ENCODE measurements around the gene VSTM5. TPM values are rescaled to one million over a fixed set of nuclear protein-coding genes. Genes with fewer than 3 reads are reported as not detected.
"Not testable (repeated sequence)": the region's sequence is repeated elsewhere in the genome, so short reads cannot be mapped to it uniquely, and the experiment has no call there.

Gene VSTM5
- total RNA-seq, 1 experiment from 2014 or later = not detected

DNA sequence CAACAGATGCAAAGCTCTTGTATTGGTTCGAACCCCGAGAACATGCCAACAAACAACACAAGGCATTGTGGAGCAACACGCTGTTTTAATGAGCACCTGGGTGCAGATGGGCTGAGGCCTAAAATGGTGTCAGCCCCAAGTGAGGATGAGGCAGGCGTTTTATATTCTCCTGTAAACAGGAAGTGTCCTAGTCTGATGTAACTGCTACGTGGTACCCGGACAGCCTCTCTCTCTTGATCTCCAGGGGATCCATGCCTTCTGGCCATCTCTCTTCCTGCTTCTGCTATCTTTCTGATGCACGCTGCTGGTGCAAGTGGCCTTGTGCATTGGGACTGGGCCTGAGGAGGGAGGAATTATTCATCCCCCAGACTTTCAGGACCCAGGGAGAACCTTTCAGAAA lies 19.4 kb upstream of the VSTM5 start:
- H3K27me3 ChIP-seq (ENCODE audit: insufficient read depth, low read length) = no peaks in the 10 kb centered on the region
- H3K4me2 ChIP-seq (ENCODE audit: low read length) = no peak overlapping the region
- no peaks in the 10 kb centered on the region for H3K36me3 ChIP-seq (ENCODE audit: control insufficient read depth in 1 of 2, insufficient read depth in 2 of 2, low read length in 2 of 2)
- ChIA-PET CTCF (no interaction called here), RAD21 (ENCODE audit: low non-redundant PET in 1 of 2, low total read pairs in 2 of 2, uncharacterized antibody in 2 of 2, unreplicated experiment in 2 of 2) (no interaction called here), POLR2A (no interaction called here)
- H3K4me3 ChIP-seq (replicated peaks in 1 of 2; ENCODE audit: low read depth in 1 of 2, low read length in 2 of 2) = no peak overlapping the region
- H3K4me1 ChIP-seq (ENCODE audit: control insufficient read depth in 1 of 2, insufficient read depth in 2 of 2, low read length in 2 of 2) = no peaks in the 10 kb centered on the region
- TF ChIP-seq, protein P1, sequence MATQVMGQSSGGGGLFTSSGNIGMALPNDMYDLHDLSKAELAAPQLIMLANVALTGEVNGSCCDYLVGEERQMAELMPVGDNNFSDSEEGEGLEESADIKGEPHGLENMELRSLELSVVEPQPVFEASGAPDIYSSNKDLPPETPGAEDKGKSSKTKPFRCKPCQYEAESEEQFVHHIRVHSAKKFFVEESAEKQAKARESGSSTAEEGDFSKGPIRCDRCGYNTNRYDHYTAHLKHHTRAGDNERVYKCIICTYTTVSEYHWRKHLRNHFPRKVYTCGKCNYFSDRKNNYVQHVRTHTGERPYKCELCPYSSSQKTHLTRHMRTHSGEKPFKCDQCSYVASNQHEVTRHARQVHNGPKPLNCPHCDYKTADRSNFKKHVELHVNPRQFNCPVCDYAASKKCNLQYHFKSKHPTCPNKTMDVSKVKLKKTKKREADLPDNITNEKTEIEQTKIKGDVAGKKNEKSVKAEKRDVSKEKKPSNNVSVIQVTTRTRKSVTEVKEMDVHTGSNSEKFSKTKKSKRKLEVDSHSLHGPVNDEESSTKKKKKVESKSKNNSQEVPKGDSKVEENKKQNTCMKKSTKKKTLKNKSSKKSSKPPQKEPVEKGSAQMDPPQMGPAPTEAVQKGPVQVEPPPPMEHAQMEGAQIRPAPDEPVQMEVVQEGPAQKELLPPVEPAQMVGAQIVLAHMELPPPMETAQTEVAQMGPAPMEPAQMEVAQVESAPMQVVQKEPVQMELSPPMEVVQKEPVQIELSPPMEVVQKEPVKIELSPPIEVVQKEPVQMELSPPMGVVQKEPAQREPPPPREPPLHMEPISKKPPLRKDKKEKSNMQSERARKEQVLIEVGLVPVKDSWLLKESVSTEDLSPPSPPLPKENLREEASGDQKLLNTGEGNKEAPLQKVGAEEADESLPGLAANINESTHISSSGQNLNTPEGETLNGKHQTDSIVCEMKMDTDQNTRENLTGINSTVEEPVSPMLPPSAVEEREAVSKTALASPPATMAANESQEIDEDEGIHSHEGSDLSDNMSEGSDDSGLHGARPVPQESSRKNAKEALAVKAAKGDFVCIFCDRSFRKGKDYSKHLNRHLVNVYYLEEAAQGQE (IDR thresholded peaks at IDR 0.05; ENCODE audit: low read depth) = no peak
- TF ChIP-seq, protein P2, sequence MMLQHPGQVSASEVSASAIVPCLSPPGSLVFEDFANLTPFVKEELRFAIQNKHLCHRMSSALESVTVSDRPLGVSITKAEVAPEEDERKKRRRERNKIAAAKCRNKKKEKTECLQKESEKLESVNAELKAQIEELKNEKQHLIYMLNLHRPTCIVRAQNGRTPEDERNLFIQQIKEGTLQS (IDR thresholded peaks at IDR 0.05) = no peak
- intact Hi-C loops (cut with micrococcal nuclease) = no loop called here
- DNase-seq (ENCODE audit: low read depth, low spot score) = no peak
- H3K79me2 ChIP-seq (ENCODE audit: insufficient read depth, low read length) = no peaks in the 10 kb centered on the region
- BruUV-seq (replicated peaks) = no TSS peak
- H3K9me2 ChIP-seq (ENCODE audit: insufficient read depth) = no peaks in the 10 kb centered on the region
- no peak overlapping the region for H2AFZ ChIP-seq (ENCODE audit: low read depth, low read length, poor library complexity, severe bottlenecking)
- no peak overlapping the region for H3K9ac ChIP-seq (ENCODE audit: low read length)
- no peak for ATAC-seq
- H4K20me1 ChIP-seq (ENCODE audit: insufficient read depth) = no peaks in the 10 kb centered on the region
- no peaks in the 10 kb centered on the region for H3K9me3 ChIP-seq (ENCODE audit: control insufficient read depth in 1 of 2, insufficient read depth in 1 of 2, low read depth in 1 of 2, low read length in 2 of 2)
- H3K27ac ChIP-seq (ENCODE audit: low read depth, low read length) = no peak overlapping the region

DNA sequence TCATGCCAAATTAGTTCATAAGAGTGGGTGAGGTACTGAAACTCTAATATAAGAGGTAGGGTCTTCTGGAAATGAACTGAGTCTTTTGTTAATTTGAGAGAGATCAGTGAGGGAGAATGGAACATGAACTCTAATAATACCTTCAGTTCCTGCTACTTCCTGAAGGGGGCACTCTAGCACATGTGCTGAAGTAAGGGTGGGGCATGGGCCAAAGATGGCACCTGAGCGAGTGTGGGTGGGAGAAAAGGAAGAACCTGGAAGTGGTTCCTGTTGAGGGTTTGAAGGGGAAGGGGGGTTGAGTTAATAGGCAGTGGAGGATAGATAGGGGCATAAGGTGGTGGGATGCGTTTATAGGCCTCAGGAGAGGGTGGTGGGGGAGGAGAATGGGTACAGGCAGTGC lies 18.0 kb upstream of the VSTM5 start:
- H3K27me3 ChIP-seq (ENCODE audit: insufficient read depth, low read length); H3K9me3 ChIP-seq (ENCODE audit: control insufficient read depth in 1 of 2, insufficient read depth in 1 of 2, low read depth in 1 of 2, low read length in 2 of 2); H3K79me2 ChIP-seq (ENCODE audit: insufficient read depth, low read length); intact Hi-C loops (cut with micrococcal nuclease); H3K4me1 ChIP-seq (ENCODE audit: control insufficient read depth in 1 of 2, insufficient read depth in 2 of 2, low read length in 2 of 2); H3K4me3 ChIP-seq (replicated peaks in 1 of 2; ENCODE audit: low read depth in 1 of 2, low read length in 2 of 2); CTCF ChIA-PET; H3K9me2 ChIP-seq (ENCODE audit: insufficient read depth); H4K20me1 ChIP-seq (ENCODE audit: insufficient read depth); POLR2A ChIA-PET; H3K36me3 ChIP-seq (ENCODE audit: control insufficient read depth in 1 of 2, insufficient read depth in 2 of 2, low read length in 2 of 2); H3K27ac ChIP-seq (ENCODE audit: low read depth, low read length); RAD21 ChIA-PET (ENCODE audit: low non-redundant PET in 1 of 2, low total read pairs in 2 of 2, uncharacterized antibody in 2 of 2, unreplicated experiment in 2 of 2); H3K9ac ChIP-seq (ENCODE audit: low read length); BruUV-seq (replicated peaks); H3K4me2 ChIP-seq (ENCODE audit: low read length); H2AFZ ChIP-seq (ENCODE audit: low read depth, low read length, poor library complexity, severe bottlenecking): not testable (repeated sequence)
- TF ChIP-seq RAD21 (IDR thresholded peaks at IDR 0.05; ENCODE audit: low read depth) = peak; percentile 42
- TF ChIP-seq, protein P3, sequence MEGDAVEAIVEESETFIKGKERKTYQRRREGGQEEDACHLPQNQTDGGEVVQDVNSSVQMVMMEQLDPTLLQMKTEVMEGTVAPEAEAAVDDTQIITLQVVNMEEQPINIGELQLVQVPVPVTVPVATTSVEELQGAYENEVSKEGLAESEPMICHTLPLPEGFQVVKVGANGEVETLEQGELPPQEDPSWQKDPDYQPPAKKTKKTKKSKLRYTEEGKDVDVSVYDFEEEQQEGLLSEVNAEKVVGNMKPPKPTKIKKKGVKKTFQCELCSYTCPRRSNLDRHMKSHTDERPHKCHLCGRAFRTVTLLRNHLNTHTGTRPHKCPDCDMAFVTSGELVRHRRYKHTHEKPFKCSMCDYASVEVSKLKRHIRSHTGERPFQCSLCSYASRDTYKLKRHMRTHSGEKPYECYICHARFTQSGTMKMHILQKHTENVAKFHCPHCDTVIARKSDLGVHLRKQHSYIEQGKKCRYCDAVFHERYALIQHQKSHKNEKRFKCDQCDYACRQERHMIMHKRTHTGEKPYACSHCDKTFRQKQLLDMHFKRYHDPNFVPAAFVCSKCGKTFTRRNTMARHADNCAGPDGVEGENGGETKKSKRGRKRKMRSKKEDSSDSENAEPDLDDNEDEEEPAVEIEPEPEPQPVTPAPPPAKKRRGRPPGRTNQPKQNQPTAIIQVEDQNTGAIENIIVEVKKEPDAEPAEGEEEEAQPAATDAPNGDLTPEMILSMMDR (IDR thresholded peaks at IDR 0.05 in 2 of 3, conservative IDR thresholded peaks at IDR 0.05 in 1 of 3; ENCODE audit: borderline replicate concordance in 1 of 3, insufficient read depth in 1 of 3, low read depth in 2 of 3, low read length in 2 of 3) = peak in 2 of 3 experiments; percentile 64 to 66; a peak in 4 of 6 replicates
- peak; percentile 63 for ATAC-seq
- peak; percentile 6 for DNase-seq (ENCODE audit: low read depth, low spot score)

All from HCT116 (cell line).